ENCODE results near the gene RDH16. TPM values are rescaled to one million over a fixed set of nuclear protein-coding genes. Genes with fewer than 3 reads are reported as not detected.

RDH16 gene
- total RNA-seq, 1 experiment from 2014 or later = 0.08 TPM

GRCh38 chr12:56903374-56903773 is 54.0 kb downstream of the RDH16 start:
- BruUV-seq (replicated peaks) = no TSS peak
- intact Hi-C loops (cut with micrococcal nuclease; ENCODE audit: unreplicated experiment) = no loop called here
- no peak overlapping the region for H3K4me3 ChIP-seq (ENCODE audit: low read depth in 2 of 2, low read length in 2 of 2)
- H3K4me1 ChIP-seq (ENCODE audit: control insufficient read depth, insufficient read depth, low read length) = no peaks in the 10 kb centered on the region
- no peak overlapping the region for H3K27ac ChIP-seq (ENCODE audit: low read length)
- no peak for DNase-seq (ENCODE audit: low read depth, low spot score)
- no peaks in the 10 kb centered on the region; the same call in 1 of the 2 replicates for H3K36me3 ChIP-seq (ENCODE audit: control insufficient read depth, insufficient read depth, low read length)
- in situ Hi-C loops (cut with HindIII; ENCODE audit: low pct_unique_long_range_greater_than_20kb, low sequenced_read_pairs) = no loop called here
- ChIA-PET CTCF (no interaction called here), POLR2A (no interaction called here)
- TF ChIP-seq SIN3A (IDR thresholded peaks at IDR 0.05; ENCODE audit: borderline replicate concordance, insufficient read depth, low read depth, low read length) = no peak
- TF ChIP-seq POLR2AphosphoS5 (IDR thresholded peaks at IDR 0.05; ENCODE audit: low read depth, low read length) = no peak
- TF ChIP-seq CTCF (IDR thresholded peaks at IDR 0.05) = no peak
- 0 out of 2 replicates have a peak, but pooled peaks cover 6% of the 10 kb centered on the region for H3K9me3 ChIP-seq (ENCODE audit: control insufficient read depth, insufficient read depth, low read depth, low read length)
- peaks cover 3% of the 10 kb centered on the region for H3K27me3 ChIP-seq (ENCODE audit: control insufficient read depth, insufficient read depth, low read length)
- no peak for ATAC-seq

Other genes starting within 250 kb of the RDH16 start
- 716 TPM for gene NACA, start 232.3 kb downstream of the RDH16 start, total RNA-seq (2021; ENCODE audit: unreplicated experiment)
- 25.0 TPM for gene PRIM1, start 205.3 kb downstream of the RDH16 start, total RNA-seq (2021; ENCODE audit: unreplicated experiment)
- 1.7 TPM for gene HSD17B6, start 194.3 kb downstream of the RDH16 start, total RNA-seq (2021; ENCODE audit: unreplicated experiment)
- gene SDR9C7, start 23.2 kb downstream of the RDH16 start, total RNA-seq (2021; ENCODE audit: unreplicated experiment) = not detected
- gene ZBTB39, start 48.9 kb upstream of the RDH16 start, total RNA-seq (2021; ENCODE audit: unreplicated experiment) = 5.8 TPM
- not detected for gene TAC3, start 58.9 kb upstream of the RDH16 start, total RNA-seq (2021; ENCODE audit: unreplicated experiment)
- gene MYO1A, start 92.5 kb upstream of the RDH16 start, total RNA-seq (2021; ENCODE audit: unreplicated experiment) = not detected
- 46.9 TPM for gene NEMP1, start 121.2 kb upstream of the RDH16 start, total RNA-seq (2021; ENCODE audit: unreplicated experiment)
- gene NAB2, start 131.5 kb upstream of the RDH16 start, total RNA-seq (2021; ENCODE audit: unreplicated experiment) = 13.9 TPM
- 52.3 TPM for gene STAT6, start 153.8 kb upstream of the RDH16 start, total RNA-seq (2021; ENCODE audit: unreplicated experiment)
- 9.0 TPM for gene LRP1, start 170.9 kb upstream of the RDH16 start, total RNA-seq (2021; ENCODE audit: unreplicated experiment)
- gene LRP1-AS, start 190.0 kb upstream of the RDH16 start, total RNA-seq (2021; ENCODE audit: unreplicated experiment) = not detected

Data from Panc1 (cell line).